Kidney (tissue), 14 donors: ENCODE data around the gene SLC25A21. TPM values are rescaled to one million over a fixed set of nuclear protein-coding genes. Genes with fewer than 3 reads are reported as not detected.

ENCODE experiments used
- DNase-seq, 5 donors: peaks; one replicate each; pipeline ENCODE4 v3.0.0-alpha.2; 2013 to 2020
- FAIRE-seq: peaks from 2 replicates; lab custom pipeline; 2012; peaks lifted over from hg19 to GRCh38; lab: Jason Lieb, UNC
- H3K27ac ChIP-seq, 2 donors: one replicate each; pipeline ENCODE4 v1.7.0; 2013; ENCODE audit warnings: low read depth in 2 of 2, low read length in 2 of 2, inconsistent platforms in 1 of 2
- H3K27me3 ChIP-seq: one replicate; pipeline ENCODE4 v1.7.1; 2013; ENCODE audit warnings: low read length, inconsistent platforms; ENCODE audit not compliant: control insufficient read depth, insufficient read depth
- H3K36me3 ChIP-seq, 3 donors: one replicate each; pipeline versions ENCODE4 v1.7.0 to v1.7.1; 2013; ENCODE audit warnings: low read length in 3 of 3, control low read depth in 1 of 3, inconsistent platforms in 1 of 3; ENCODE audit not compliant: insufficient read depth in 3 of 3, control insufficient read depth in 2 of 3
- H3K4me1 ChIP-seq, 3 donors: one replicate each; pipeline versions ENCODE4 v1.7.0 to v1.7.1; 2013; ENCODE audit warnings: low read length in 3 of 3, inconsistent platforms in 1 of 3, low read depth in 1 of 3; ENCODE audit not compliant: control insufficient read depth in 2 of 3, insufficient read depth in 2 of 3
- H3K4me3 ChIP-seq, 3 donors: one replicate each; pipeline versions ENCODE4 v1.7.0 to v1.8.1; 2013; ENCODE audit warnings: low read length in 3 of 3, control low read depth in 1 of 3, inconsistent platforms in 1 of 3
- H3K9ac ChIP-seq, 3 donors: one replicate each; pipeline versions ENCODE4 v1.7.0 to v1.7.1; 2013; ENCODE audit warnings: low read length in 3 of 3, control low read depth in 1 of 3, inconsistent platforms in 1 of 3
- H3K9me3 ChIP-seq, 3 donors: one replicate each; pipeline versions ENCODE4 v1.7.0 to v1.7.1; 2013; ENCODE audit warnings: low read length in 3 of 3, control low read depth in 1 of 3, inconsistent platforms in 1 of 3; ENCODE audit not compliant: control insufficient read depth in 2 of 3, insufficient read depth in 1 of 3
- intact Hi-C: fragments of 100-400 bp; cut with DNase I; formaldehyde crosslinking; loops from one replicate; pipeline ENCODE4 v1.11.1; 2022
- polyA plus RNA-seq: library from polyadenylated mRNA; stranded (reverse); fragments of 350-450 nt; fragmentation: Illumina TruSeq; extraction: RNeasy Lipid Tissue Mini Kit (QIAGEN cat#74804); gene quantifications from one replicate; pipeline ENCODE4 v1.2.3, GENCODE V29; 2014; ENCODE audit warnings: low read depth, low replicate concordance; ENCODE audit not compliant: insufficient read depth
- total RNA-seq: library from RNA; stranded (reverse); fragmentation: NEBNext Ultra II Directional; extraction: Animal tissue kit (Norgen Biotek cat#: 25700); gene quantifications from one replicate; pipeline ENCODE4 v1.2.1, GENCODE V29; 2021
- TF ChIP-seq, protein P1 (sequence below): IDR thresholded peaks from 3 replicates; pipeline ENCODE4 v1.5.1; 2012; ENCODE audit warnings: mild to moderate bottlenecking, moderate library complexity, borderline replicate concordance; ENCODE audit not compliant: insufficient read depth; ENCODE audit errors: extremely low read depth
- donor health status: control.
- donor health status: control.
- donor health status: control.
- donor health status: control.
- donor health status: control.
- donor health status: DM: yes; HTN: yes; CAD: no.
- donor health status: Normal renal cell carcinoma (clear cell type).

The SLC25A21 gene
- total and polyA plus RNA-seq, 2 donors from 2014 or later, result 1.3 to 1.4 TPM

DNA sequence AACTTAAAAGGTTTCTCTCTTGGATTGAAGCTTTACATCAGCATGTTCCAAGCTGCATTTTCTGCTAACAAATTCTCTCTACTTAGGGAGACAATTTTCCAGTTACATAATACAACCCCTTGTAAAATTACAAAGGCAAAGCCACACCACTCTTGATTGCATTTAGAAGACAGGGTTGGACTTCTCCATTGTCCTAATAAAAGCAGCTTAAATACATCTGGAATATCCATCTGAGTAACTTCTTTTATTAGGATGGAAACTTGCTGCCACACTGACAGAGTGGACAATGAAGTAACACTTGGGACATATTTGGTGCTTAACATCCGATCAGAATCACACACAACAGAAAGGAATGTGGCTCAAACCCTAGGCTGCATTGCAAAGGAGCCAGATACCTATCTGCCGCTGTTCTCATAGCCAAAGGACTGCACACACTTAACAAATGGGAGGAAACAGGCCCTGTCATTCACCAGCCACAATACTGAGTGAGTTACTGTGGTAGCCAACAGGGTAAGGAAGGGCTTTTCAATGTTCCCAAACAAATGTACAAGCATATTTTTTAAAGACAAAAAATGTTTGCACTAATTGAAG, 353.5 kb downstream of the SLC25A21 start:
- Histone ChIP-seq H3K4me1 (no peaks in the 10 kb centered on the region), H3K4me3 (no peak overlapping the region), H3K36me3 (no peaks in the 10 kb centered on the region), H3K9ac (no peak overlapping the region), H3K9me3 (no peaks in the 10 kb centered on the region), H3K27me3 (no peaks in the 10 kb centered on the region), H3K27ac (no peak overlapping the region)
- TF ChIP-seq, protein P1, sequence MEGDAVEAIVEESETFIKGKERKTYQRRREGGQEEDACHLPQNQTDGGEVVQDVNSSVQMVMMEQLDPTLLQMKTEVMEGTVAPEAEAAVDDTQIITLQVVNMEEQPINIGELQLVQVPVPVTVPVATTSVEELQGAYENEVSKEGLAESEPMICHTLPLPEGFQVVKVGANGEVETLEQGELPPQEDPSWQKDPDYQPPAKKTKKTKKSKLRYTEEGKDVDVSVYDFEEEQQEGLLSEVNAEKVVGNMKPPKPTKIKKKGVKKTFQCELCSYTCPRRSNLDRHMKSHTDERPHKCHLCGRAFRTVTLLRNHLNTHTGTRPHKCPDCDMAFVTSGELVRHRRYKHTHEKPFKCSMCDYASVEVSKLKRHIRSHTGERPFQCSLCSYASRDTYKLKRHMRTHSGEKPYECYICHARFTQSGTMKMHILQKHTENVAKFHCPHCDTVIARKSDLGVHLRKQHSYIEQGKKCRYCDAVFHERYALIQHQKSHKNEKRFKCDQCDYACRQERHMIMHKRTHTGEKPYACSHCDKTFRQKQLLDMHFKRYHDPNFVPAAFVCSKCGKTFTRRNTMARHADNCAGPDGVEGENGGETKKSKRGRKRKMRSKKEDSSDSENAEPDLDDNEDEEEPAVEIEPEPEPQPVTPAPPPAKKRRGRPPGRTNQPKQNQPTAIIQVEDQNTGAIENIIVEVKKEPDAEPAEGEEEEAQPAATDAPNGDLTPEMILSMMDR, result no peak
- FAIRE-seq (no peak), DNase-seq (no peak)
- intact Hi-C loops, result no loop called here

DNA sequence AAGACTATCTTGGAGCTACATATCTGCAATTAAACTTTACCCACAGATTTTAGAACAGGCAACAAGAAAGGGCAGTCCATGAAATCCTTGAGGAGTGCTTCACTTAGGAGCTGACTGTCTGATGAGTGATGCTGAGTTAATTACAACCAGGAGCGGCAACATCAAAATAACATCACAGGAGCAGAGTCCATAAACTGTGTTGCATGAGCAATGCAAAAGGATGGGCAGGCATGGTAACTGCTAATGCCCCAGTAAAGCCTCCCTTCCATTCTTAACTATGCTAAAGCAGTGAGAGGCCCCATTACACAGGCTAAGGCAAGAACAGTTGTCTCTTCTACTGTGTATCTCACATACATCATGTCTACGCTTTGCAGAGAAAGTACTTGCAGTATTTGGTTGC, 354.2 kb downstream of the SLC25A21 start:
- TF ChIP-seq, protein P1, result no peak
- intact Hi-C loops, result no loop called here
- Histone ChIP-seq H3K36me3 (no peaks in the 10 kb centered on the region), H3K4me3 (no peak overlapping the region), H3K27me3 (no peaks in the 10 kb centered on the region), H3K27ac (no peak overlapping the region), H3K9me3 (no peaks in the 10 kb centered on the region), H3K9ac (no peak overlapping the region), H3K4me1 (no peaks in the 10 kb centered on the region)
- DNase-seq (no peak), FAIRE-seq (no peak)

DNA sequence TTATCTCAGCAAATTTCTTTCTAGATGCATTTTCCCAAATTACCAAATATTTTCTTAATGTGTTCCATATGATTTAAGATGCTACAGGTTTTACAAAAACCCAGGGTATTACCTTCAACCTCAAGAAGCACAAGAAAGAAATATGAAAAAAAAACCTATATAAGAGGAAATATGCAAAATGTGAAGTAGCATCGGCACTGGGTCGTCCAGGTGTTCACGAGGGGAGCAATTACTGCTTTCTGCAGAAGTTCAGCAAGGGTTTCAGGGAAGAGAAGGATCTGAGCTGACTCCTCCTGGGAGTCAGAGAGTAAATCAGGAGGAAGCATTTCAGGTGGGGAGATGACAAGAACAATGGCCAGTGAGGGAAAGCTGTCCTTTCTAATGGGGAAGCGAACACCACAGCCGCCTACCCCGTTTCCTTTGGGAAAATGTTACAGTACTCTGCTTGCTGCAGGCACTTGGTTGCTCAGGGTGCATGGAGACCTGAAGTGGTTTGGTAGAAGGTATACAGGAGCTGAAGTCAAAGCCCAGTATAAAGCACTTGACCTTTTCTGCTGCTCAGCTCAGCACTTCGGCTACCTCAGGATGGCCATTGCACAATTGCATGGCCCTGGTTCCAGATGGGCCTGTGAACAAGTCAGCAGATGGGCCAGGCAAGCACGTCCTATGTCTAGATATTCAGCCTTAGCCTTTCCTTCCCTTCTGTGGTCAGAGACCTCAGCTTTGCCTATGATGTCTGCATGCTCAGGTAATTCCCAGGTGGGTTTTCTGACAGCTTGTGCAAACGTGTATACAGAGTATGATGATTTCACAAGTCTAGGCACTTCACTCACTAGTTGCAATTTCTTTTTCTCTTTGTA, 355.1 kb downstream of the SLC25A21 start:
- no peak overlapping the region for H3K9ac ChIP-seq
- intact Hi-C loops, result no loop called here
- H3K36me3 ChIP-seq, result no peaks in the 10 kb centered on the region
- H3K27ac ChIP-seq, result no peak overlapping the region
- H3K9me3 ChIP-seq, result no peaks in the 10 kb centered on the region
- TF ChIP-seq, protein P1, result no peak
- FAIRE-seq (no peak), DNase-seq (no peak)
- no peaks in the 10 kb centered on the region for H3K4me1 ChIP-seq
- no peaks in the 10 kb centered on the region for H3K27me3 ChIP-seq
- no peak overlapping the region for H3K4me3 ChIP-seq
